Stimulated activated CD8-positive, alpha-beta memory T cell treated with anti-CD3 and anti-CD28 coated beads, Interleukin-4, amount 100 ng/mL, for 4 hours (primary cell): ENCODE measurements around the gene TRDMT1.

Experiments
- DNase-seq, 2 donors: peaks; one replicate each; pipeline ENCODE4 v3.0.0-alpha.2; 2020; ENCODE audit warnings: low read depth in 2 of 2, low spot score in 1 of 2

TRDMT1 gene

DNA sequence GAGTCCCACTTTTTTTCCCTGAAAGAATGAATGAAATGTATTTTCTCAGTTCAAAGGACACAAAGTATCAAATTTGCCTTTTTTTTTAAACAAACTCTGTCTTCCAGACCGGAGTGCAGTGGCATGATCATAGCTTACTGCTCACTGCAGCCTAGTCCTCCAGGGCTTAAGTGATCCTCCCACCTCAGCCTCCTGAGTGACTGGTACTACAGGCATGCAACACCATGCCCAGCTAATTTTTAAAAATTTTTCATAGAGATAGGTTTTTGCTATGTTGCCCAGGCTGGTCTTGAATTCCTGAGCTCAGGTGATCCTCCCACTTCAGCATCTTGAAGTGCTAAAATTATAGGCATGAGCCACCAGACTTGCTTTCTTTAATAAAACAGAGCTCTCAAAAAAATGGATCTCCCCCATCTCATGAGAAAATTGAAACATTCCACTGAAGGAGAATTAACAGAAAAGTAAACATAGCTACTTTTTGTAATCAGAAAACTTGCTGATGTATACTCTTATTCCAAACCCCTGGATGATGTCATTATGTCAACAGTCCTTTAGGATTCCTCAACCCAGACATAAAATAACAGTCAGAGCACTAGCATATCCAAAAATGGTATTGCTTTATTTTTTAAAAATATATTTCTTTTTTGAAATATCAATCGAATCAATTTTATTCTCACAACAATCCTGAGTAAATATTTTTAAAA lies 12.3 kb upstream of the TRDMT1 start:
- DNase-seq, result no peak

DNA sequence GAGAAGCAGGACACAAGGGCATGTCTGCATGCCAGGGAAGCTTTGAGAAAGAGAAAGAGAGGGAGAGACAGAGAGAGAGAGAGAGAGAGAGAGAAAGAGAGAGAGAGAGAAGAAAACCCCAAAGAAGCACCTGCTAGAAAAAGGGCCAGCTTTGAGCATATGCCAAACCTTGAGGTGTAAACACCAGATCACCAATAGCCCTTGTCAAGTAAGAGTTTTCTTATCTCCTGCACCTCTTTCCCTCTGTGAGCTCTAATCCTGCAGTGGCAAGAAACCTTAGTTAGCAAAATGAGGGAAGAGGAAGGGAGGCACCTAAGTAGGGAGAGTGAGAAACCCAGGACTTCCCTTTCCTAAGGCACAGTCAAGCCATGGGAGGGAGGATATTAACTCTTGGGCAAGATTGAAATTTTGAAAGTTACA lies 11.3 kb upstream of the TRDMT1 start:
- no peak for DNase-seq

DNA sequence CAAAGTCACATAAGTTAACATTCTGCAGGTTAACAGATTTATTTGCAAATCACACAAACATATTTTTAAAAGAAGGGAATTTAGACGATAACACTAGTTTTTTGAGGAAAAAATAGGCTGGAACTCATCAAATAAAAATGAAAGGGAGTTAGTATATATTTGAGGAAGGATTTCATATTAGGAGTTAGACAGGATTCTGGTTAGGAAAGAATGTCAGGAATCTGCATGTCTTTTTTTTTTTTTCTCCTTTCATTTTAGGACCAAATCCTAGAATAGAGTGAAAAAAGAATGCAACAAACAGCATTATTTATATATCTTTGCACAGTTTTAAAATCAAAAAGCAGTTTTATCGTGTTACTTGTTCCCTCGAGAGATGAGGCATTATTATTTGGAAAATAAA lies 8.9 kb upstream of the TRDMT1 start:
- no peak for DNase-seq

DNA sequence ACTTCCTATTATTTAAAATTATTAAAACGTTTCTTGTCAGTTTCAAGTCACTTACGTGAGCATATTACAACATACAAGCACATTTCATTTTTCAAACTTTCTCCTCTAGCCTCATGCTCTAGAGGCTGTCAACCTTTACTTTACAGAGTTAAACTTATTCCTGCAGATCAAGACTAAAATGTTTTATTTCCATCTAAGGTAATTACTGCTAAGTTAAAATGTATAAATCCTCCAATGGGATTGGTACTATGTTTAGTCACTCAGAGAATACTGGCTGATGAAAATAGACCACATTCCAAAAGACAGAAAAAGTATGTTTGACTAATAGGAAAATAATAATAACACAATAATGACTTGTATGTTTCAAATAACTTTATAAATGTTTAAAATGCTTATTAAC lies 8.4 kb upstream of the TRDMT1 start:
- DNase-seq, result no peak

DNA sequence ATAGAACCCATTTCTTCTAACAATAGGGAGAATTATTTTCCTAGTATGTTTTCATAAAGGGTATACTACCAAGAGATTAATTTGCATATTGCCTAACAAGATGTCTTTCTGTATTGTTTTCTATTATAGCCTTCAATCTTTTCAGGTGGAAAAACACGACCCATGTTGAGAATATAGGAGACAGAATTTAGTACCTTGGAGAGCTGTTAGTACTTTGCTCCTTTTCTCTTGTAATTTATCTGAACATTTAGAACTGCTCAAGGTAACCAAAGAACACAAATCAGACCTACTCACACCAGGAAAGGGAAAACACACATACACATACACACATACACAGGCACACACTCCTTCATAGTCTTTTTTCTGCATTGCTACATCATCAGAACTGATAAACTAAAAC lies 7.8 kb upstream of the TRDMT1 start:
- no peak for DNase-seq

DNA sequence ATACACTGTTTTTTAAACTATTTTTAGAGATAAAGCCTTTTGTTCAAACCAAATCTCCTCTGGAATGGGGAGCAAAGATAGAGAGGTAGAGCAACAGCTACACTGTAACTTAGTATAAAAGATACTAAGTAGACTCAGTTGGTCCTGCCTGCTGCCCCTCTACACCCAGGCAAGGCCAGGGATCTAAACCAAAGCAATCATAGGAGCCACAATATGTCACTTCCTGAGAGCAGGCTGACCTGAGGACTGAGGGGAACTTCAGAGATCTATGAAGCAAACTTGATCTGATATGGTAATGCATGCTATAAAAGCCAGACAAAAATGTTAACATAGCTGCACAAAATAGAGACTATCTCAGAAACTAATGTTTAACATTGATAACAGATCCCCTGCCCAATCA lies 7.0 kb upstream of the TRDMT1 start:
- DNase-seq, result no peak

DNA sequence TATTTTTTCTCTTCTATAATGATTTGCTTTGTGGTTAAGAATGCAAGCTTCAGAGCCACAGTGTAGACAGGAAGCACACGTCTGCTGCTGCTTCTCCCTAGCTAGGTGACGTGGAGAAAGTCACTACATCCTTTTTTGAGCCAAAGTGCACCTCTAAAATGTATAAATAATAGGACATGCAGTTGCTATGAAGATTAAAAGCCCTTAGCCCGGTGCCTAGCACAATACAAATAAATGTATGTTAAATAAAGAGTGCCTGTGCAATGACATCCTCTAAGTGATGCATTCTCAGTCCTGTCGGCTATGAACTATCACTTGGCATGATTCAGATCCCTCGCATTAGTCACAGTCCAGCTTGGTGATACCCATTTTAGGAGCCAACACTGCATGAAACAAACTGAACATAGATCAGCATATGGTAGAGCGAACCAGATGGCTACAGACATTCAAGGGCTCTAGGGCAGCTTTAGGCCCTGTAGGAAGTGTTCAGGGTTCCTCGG lies 4.8 kb upstream of the TRDMT1 start:
- DNase-seq, result no peak

DNA sequence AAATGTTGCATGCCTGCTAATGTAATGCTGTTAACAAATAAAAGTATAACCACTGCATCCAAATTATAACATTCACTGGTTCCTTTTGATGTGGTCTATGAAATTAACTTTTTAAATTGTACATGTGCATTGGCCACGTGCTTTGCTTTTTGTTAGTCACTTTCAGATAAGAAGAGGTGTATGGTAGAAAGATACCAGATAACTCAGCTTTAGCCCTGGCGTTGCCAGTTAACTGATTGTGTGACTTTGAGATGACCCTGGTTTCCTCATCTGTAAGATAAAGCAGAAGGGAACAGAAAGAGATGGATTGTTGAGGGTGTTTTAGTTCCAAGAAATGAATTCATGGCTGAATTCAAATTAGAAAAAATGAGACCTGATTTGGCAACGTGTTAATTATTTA lies 1.9 kb upstream of the TRDMT1 start:
- DNase-seq, result no peak

DNA sequence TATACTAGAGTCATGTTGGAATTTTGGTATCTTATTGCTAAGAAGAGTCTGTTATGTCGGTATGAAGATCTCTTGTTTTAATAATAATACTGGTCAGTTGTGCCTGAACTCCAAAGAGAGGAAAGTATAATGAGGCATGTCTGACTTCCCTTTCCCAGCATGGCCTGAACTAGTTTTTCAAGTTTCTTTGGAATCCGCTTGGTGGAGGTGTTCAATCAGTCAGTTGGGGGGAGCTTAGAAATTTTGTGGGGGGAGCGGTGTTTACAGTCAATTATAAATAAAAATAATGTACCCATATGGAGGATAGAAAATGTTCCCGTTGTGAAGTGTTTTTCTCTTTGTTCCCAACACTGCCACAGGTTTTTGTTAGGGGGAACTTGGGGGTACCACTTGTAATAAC lies 1.5 kb upstream of the TRDMT1 start:
- no peak for DNase-seq

DNA sequence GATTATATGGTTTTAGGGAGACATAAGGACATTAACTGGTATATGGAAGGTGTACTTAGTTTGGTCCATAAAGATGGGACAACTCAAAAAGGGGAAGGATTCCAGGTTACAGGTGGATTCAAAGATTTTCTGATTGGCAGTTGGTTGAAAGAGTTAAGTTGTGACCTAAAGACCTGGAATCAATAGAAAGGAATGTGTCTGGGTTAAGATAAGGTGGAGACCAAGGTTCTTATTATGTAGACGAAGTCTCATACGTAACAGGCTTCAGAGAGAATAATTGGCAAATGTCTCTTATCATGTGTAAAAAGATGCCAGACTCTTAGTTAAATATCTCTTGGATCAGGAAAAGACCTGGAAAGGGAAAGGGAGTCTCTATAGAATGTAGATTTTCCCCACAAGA lies 1.0 kb upstream of the TRDMT1 start:
- DNase-seq, result no peak

DNA sequence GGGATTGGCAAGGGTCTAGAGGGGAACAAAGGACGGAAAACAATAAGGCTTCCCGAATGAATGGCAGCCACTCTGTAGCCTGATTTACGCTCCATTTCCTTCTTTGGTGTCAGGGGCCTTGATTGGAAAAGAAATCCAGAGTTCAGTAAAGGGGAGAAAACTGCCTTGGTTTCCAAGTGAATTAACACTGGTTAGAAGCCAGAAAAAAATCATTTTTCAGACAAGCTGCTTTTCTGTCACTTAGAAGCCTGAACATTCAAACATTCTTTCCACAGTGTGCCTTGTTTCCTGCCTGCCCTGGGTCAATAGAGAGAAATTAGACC lies 283 bp upstream of the TRDMT1 start:
- DNase-seq, result no peak

DNA sequence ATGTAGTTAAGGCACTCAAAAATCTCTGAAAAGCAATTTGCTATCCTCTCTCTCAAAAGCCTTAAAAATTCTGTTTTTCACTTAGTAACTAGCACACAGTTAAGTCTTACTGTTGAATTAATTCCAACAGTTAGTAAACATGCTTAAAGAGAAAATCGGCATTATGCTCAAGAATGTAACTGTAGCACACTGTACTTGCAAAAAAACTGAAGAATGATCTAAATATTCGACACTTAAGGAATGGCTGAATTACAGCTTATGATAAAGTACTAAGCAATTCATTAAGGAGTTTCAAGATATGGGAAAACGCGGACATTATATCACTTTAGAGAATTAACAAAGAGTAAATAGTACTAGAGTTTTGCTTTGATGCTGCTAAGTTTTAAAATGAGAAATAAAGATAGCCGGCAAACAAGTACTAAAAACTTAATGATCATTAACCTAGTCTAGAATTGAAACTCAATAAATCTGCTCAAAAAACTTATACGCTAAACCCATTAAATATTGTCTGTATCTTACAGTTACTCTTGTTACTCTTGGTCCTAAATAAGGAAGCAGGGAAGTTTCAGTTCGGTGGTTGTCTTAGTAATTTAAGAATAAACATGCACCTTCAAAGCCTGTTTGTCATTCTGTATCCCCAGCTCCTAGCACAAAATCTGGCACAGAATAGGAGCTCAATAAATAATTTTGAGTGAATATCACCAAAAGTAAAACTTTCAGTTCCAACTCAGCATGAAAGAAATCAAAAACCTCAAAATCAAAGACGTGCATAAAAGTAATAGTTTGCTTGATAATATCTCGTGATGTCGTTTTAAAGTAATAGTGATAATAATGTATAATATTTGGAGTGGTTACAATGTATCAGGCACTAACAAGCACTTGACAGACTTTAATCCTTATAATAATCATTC lies 1.2 kb downstream of the TRDMT1 start:
- no peak for DNase-seq

DNA sequence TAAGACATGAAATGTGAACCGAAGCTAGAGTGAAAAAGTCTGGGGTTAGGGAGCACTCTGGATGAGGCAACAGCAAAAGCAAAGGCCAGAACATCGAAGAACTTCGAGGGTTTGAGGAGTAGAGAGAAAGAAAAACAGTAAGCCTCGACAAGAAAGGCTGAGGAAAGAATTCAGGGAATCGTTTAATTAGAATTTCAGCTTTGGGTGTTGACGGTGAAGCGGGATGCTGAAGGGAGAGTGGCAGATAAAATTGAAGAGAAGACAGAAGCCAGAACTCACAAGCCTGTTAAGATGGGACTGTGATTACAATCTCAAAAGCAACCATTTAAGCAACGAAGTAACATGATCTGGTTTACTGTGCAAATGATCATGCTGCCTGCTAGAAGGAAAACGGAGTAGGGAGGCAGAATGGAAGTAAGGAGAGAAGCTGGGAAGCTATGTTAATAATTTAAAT lies 2.1 kb downstream of the TRDMT1 start:
- no peak for DNase-seq

DNA sequence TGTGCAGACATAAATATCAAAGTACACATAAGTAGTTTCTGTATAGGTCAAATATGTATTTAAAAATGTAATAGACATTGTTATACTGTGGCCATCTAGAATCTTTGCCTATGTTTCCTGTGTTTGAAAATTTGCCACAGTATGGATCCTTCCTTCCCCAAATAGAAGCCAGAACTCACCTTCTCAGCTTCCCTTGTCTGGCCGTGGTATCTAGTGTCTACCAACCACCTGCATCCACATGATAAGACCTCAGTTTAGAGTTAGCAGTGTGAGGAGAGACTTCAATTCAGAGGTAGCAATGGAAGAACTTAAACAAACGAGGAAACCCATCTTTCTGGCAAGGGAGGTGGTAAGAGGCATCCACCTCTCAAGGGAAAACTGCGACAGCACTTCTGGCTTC lies 4.9 kb downstream of the TRDMT1 start:
- no peak for DNase-seq

DNA sequence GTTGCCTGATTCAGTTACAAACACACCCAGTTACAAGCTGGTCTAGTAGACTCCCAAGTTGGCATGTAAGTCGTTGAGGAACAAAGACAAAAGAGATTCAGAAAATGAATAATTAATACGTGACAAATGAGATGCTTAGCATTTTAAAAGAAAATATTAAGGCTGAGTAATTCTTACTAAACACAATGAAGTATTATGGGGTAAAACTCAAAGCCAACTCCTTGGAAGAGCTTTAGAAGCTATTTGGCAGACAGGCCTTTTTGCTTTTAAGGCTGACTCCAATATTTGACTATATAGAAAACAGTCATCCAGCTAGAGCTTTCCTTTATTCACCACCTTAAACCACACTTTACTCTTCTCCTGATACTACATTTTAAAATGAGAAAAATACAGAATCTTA lies 5.4 kb downstream of the TRDMT1 start:
- no peak for DNase-seq

DNA sequence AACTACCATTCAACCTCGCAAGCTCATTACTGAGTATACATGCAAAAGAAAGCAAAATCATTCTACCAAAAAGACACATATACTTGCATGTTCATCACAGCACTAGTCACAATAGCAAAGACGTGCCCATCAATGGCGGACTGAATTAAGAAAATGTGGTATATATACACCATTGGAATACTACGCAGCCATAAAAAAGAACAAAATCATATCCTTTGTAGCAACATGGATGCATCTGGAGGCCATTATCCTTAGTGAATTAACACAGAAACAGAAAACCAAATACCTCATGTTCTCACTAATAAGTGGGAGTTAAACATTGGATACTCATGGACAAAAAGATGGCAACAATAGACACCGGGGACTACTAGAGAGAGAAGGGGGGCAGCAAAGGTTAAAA lies 6.4 kb downstream of the TRDMT1 start:
- DNase-seq, result no peak

DNA sequence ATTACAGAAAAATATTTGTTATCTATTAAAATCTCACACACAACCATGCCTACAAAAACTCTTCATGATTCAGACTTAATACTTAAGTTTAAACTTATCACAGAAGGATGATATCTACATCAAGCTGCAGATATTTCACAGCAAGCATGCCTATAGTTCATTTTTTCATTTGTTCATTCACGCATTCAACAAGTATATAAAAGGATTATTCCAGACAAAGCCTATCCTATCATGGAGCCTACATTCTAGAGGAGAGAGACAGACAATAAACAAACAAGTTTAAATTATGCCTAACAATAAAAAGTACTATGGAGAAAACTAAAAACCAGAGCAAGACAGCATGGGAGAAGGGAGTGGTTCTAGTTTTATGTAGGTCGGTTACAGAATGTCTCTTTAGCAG lies 10.9 kb downstream of the TRDMT1 start:
- DNase-seq, result no peak

DNA sequence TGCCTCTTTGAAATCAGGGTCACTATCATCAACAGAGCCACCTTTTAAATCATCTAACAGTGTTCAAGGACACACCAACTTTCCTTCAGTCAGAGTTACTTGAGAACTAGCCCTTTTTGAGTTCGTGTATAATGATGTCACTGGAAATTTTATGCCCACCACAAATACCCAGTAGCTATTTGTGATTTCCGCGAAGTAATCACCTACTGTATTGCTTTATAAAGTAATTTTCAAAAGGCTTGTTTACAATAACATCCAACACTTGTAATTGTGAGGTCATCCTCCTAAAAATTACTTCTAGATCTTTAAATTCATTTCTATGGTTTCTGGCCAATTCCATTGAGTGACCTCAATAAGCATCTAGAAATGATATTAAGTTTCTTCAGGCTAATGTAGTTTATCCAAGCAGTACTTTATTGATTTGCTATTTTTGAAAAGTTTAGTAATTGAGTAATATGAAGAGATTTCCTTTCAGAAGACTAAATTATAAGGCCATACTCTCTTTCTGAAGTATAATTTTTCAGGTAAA lies 12.8 kb downstream of the TRDMT1 start:
- DNase-seq, result no peak

DNA sequence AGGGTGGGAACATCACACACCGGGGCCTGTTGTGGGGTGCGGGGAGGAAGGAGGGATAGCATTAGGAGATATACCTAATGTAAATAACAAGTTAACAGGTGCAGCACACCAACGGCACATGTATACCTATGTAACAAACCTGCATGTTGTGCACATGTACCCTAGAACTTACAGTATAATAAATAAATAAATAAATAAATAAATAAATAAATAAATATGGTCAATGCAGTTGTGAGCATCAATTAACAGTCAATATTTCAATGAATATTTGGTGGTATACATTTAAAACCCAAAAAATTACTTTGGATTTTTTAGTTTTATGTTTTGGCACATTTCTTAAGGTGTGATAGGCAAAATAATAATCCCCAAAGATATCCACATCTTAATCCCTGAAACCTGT lies 15.6 kb downstream of the TRDMT1 start:
- DNase-seq, result no peak

DNA sequence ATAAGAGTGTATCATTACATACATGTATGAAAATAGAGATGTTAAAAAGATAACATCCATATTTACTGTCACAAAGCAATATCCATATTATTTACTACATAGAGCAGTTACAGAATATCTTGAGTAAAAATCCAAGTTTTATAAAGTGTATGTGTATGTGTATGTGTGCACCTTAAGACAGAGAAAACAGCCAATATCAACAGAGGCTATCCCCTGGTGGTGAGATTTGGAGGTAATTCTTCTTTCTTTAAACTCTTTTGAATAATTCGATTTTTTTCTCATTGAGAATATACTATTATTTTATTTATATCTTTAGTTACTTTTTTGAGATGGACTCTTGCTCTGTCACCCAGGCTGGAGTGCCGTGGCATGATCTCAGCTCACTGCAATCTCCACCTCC lies 18.4 kb downstream of the TRDMT1 start:
- no peak for DNase-seq

DNA sequence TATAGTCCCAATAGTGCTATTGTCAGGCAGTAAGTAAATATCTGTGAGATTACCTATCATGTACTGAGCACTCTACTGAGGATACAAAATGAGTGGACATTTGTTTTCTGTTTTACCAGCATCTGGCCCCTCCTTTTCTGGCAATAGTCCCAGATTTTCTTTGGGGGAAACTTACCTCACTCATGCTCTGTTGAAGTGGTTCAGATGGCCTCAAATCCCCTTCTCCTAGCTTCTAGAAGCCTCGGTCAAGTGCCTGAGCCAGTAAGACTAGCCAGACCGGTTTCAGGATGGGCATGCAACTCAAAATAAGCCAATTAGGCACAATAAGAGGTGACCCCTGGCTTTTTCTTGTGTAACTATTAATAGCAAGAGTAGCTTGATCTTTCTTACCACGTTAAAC lies 19.7 kb downstream of the TRDMT1 start:
- DNase-seq, result no peak

DNA sequence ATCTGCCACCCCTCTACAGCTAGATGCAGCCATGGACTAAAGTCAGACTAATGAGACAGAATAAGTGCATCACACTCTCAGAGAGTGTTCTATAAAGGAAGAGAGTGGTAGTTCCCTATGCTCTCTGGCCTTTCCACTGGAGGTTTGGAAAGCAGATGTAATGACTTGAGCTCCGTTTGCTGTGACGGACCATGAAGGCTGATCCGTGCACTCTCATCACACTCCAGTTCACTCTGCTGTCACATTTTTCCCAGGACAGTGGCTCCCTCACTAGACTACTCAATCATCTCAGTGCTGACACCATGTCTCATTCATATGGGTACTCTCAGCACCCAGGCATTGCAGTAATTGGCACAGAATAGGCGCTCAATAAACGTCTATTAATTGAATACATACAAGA lies 20.4 kb downstream of the TRDMT1 start:
- DNase-seq, result no peak
